HL-60 (cell line): ENCODE data around the gene CC2D1B.

Experiments
- GABPA ChIP-seq: IDR thresholded peaks from 2 replicates; pipeline ENCODE4 v1.6.1; 2012; ENCODE audit warnings: low read depth
- POLR2AphosphoS5 ChIP-seq: IDR thresholded peaks from 2 replicates; pipeline ENCODE4 v1.6.1; 2012; ENCODE audit warnings: low read depth
- SPI1 ChIP-seq: IDR thresholded peaks from 2 replicates; pipeline ENCODE4 v1.6.1; 2012; ENCODE audit warnings: low read depth, mild to moderate bottlenecking, borderline replicate concordance
- TF ChIP-seq, protein P1 (sequence below): IDR thresholded peaks from one replicate; pipeline ENCODE4 v1.5.1; 2011; ENCODE audit warnings: low read length, control low read depth, inconsistent platforms; ENCODE audit not compliant: insufficient read depth

- TF ChIP-seq, protein P1, sequence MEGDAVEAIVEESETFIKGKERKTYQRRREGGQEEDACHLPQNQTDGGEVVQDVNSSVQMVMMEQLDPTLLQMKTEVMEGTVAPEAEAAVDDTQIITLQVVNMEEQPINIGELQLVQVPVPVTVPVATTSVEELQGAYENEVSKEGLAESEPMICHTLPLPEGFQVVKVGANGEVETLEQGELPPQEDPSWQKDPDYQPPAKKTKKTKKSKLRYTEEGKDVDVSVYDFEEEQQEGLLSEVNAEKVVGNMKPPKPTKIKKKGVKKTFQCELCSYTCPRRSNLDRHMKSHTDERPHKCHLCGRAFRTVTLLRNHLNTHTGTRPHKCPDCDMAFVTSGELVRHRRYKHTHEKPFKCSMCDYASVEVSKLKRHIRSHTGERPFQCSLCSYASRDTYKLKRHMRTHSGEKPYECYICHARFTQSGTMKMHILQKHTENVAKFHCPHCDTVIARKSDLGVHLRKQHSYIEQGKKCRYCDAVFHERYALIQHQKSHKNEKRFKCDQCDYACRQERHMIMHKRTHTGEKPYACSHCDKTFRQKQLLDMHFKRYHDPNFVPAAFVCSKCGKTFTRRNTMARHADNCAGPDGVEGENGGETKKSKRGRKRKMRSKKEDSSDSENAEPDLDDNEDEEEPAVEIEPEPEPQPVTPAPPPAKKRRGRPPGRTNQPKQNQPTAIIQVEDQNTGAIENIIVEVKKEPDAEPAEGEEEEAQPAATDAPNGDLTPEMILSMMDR, result no peak
- TF ChIP-seq POLR2AphosphoS5, result no peak
- no peak for TF ChIP-seq GABPA
- TF ChIP-seq SPI1, result no peak
Observed at GRCh38 chr1:52343979-52344378, 22.0 kb downstream of the CC2D1B start.
